Mononuclear cell (primary cell): ENCODE data around the gene ZNG1B. TPM values are rescaled to one million over a fixed set of nuclear protein-coding genes. Genes with fewer than 3 reads are reported as not detected.
A peak's percentile ranks its signal among the peaks of the same experiment; 100 is the strongest.
"Not testable (repeated sequence)": the region's sequence is repeated elsewhere in the genome, so short reads cannot be mapped to it uniquely, and the experiment has no call there.

Experiments used
- H3K27me3 ChIP-seq: 2 replicates; pipeline ENCODE4 v1.6.0; 2011; ENCODE audit warnings: low read length, control low read depth; ENCODE audit not compliant: insufficient read depth
- H3K4me1 ChIP-seq: 2 replicates; pipeline ENCODE4 v1.5.1; 2011; ENCODE audit warnings: mild to moderate bottlenecking, low read length, control low read depth; ENCODE audit not compliant: insufficient read depth
- H3K4me3 ChIP-seq: 2 replicates; pipeline ENCODE4 v1.5.1; 2011; ENCODE audit warnings: mild to moderate bottlenecking, low read length, moderate library complexity
- H3K9me3 ChIP-seq: 2 replicates; pipeline ENCODE4 v1.5.1; 2011; ENCODE audit warnings: low read depth, mild to moderate bottlenecking, control low read depth, low read length
- total RNA-seq: library from RNA; depleted of rRNA; stranded (reverse); fragments of >200 nt; gene quantifications from one replicate; pipeline ENCODE4 v1.2.3, GENCODE V29; 2012

Gene ZNG1B
- total RNA-seq, 1 donor = 26.0 TPM

GRCh38 chr2:113499019-113499885 is 61.8 kb downstream of the ZNG1B start:
- H3K4me3 ChIP-seq, H3K9me3 ChIP-seq: not testable (repeated sequence)
- H3K4me1 ChIP-seq = peaks cover 20% of the 10 kb centered on the region
- peaks cover 16% of the 10 kb centered on the region for H3K27me3 ChIP-seq

GRCh38 chr2:113499886-113500722 is 62.6 kb downstream of the ZNG1B start:
- not testable (repeated sequence) for H3K4me3 ChIP-seq, H3K9me3 ChIP-seq
- Histone ChIP-seq H3K27me3 (peaks cover 19% of the 10 kb centered on the region), H3K4me1 (peaks cover 20% of the 10 kb centered on the region)

DNA sequence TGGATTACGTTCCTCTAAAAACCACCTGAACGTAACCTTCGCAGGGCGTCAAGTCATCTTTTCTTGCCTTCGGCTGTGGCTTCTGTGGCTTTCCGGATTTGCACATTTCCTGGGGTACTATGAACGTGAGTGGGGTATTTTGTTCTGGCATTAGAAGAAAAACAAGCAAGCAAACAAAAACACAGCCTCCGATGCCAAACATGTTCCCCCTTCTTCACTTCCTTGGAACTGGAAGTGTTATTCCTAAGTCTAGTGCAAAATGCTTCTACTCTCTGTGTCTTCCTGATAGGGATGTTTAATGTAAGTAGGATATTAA is 63.2 kb downstream of the ZNG1B start:
- Histone ChIP-seq H3K27me3 (peaks cover 21% of the 10 kb centered on the region), H3K4me1 (peaks cover 20% of the 10 kb centered on the region)
- not testable (repeated sequence) for H3K9me3 ChIP-seq, H3K4me3 ChIP-seq

DNA sequence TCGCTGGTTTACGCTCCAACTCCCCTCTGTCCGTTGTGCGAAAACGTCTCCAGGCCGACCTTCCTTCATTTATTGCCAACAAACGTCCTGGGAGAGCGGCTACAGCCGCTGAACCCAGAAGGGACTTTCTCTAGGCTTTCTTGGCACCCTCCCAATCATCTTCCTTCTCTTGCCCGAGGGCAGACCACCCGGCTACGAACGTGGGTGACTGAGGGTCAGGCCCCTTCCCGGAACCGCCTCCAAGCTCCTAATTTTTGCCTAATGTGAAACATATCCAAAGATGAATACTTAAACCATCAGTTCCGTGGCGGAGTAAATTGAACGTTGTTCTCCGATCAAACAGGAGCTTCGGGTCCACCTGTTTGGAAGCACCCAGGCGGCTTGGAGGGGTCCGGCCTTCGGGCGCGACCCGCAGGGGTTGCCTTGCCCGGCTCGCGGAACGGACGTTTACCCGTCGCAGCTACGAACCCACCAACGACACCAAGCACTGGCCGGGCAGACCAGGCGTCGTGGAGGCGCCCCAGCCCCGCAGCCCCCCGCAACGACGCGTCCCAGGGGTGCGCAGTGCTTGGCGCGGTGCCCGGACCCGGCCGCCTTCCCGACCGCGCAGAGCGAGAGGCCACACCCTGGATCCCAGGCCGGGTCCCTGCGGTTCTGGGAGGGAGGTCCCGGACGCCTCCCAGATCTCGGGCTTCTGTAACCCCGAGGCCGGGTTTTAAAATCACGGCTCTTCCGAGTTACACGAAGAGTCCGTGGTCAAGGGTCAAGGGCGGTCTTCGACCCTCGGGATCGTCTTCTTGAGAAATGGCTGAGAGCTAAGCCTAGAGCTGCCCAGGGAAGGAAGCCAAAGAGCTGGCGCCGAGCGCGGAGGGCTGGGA is 65.0 kb downstream of the ZNG1B start:
- not testable (repeated sequence) for H3K9me3 ChIP-seq
- Histone ChIP-seq H3K27me3 (peaks cover 24% of the 10 kb centered on the region), H3K4me3 (peak overlapping the region; percentile 18)

DNA sequence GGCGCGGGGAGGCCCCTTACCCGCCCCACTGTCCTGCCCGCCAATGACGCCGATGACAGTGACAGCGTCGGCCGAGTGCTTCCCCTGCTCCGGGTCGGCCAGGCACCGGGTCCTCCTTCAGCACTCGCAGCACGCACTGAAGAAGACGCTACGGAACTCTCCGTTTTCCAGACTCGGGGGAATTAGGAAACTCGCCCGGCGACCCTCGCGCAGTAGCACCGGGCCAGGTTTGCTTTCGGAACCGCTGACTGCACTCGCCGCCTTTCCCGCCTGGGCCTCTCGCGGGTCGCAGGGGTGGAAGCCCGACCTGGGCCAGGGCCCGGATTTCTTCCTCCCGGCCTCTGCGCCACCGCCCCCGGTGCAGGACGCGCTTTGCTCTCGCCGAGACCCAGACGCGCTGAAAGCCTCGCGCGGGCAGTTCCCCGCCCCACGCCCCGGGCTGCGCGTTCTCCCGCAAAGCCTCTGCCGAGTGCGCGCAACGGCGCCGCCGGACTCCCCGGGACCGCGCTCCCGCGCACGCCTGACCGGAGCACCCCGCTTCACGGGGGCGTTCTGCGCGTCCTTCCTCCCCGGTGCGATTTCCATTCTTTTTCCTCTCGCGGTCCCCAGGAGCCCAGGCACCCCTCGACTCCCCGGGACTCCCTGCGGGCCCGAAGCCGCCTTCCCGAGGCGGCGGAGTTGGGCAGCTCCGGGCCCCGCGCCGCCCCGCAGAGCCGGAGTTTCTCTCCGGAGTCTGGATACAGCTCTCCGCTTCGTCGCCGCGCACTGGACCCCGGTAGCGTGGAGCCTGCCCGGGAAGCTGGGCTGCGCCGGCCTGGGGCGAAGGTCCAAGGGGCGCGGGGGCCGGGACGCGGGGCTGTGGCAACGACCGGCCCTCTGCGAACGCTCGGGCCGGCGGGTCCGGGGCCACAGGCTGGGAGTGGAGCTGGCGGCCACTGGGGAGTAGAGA is 65.9 kb downstream of the ZNG1B start:
- H3K9me3 ChIP-seq = not testable (repeated sequence)
- Histone ChIP-seq H3K4me3 (peak overlapping the region; percentile 18), H3K4me1 (peaks cover 20% of the 10 kb centered on the region), H3K27me3 (peaks cover 28% of the 10 kb centered on the region)

More for the DNA sequence above, 65.0 kb downstream of the ZNG1B start:
- peaks cover 20% of the 10 kb centered on the region for H3K4me1 ChIP-seq

DNA sequence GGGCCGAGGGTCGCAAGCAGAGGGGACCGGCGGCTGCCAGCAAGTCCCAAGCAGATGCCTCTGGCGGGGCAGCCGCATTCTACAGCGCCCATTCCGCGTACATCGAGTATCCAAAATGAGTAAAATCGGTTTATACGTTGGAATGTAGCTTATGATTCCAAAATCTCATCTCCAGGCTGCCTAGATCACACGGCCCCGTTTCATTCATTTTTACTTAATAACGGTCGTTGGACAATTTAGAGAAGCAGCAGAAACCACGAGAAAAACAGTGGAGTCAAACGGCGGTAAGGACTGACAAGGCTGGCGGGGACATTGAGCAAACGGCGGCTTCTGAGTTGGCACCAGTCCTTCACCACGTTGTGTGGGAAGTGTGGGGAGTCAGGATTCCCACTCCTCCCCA is 66.6 kb downstream of the ZNG1B start:
- not testable (repeated sequence) for H3K4me3 ChIP-seq, H3K9me3 ChIP-seq
- H3K27me3 ChIP-seq = peaks cover 33% of the 10 kb centered on the region
- H3K4me1 ChIP-seq = peaks cover 20% of the 10 kb centered on the region

- not testable (repeated sequence) for H3K4me3 ChIP-seq, H3K9me3 ChIP-seq
- H3K4me1 ChIP-seq = peaks cover 12% of the 10 kb centered on the region
- H3K27me3 ChIP-seq = peaks cover 22% of the 10 kb centered on the region
Measured at GRCh38 chr2:113507394-113508140, 70.1 kb downstream of the ZNG1B start.

- H3K4me1 ChIP-seq, H3K9me3 ChIP-seq, H3K4me3 ChIP-seq: not testable (repeated sequence)
- peaks cover 22% of the 10 kb centered on the region for H3K27me3 ChIP-seq
Measured at GRCh38 chr2:113508187-113508586, 70.7 kb downstream of the ZNG1B start.

GRCh38 chr2:113510913-113511312 is 73.4 kb downstream of the ZNG1B start:
- not testable (repeated sequence) for H3K4me3 ChIP-seq, H3K9me3 ChIP-seq, H3K4me1 ChIP-seq
- H3K27me3 ChIP-seq = peaks cover 12% of the 10 kb centered on the region

DNA sequence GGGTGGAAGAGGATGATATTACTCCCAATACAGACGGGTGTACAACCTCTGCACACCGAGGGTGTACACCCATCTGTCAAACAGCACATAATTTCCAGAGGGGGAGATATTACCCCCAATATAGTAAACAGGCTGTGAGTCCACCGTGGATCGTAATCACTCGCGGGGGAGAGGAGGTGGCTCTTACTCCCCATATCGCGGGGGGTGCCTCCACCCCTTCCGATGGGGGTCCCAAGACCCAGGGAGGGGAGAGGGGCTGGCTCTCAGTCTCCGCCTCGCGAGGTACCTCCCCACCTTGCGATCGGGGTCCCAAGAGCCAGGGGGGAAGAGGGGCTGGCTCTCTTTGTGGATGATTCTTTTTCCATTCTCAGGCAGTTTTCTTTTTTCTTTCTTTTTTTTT is 74.4 kb downstream of the ZNG1B start:
- H3K27me3 ChIP-seq, H3K4me1 ChIP-seq, H3K9me3 ChIP-seq, H3K4me3 ChIP-seq: not testable (repeated sequence)

- not testable (repeated sequence) for H3K9me3 ChIP-seq, H3K4me1 ChIP-seq, H3K27me3 ChIP-seq, H3K4me3 ChIP-seq
Measured at GRCh38 chr2:113515457-113515856, 78.0 kb downstream of the ZNG1B start.

- not testable (repeated sequence) for H3K9me3 ChIP-seq, H3K4me1 ChIP-seq, H3K4me3 ChIP-seq, H3K27me3 ChIP-seq
Measured at GRCh38 chr2:113515995-113516394, 78.5 kb downstream of the ZNG1B start.

DNA sequence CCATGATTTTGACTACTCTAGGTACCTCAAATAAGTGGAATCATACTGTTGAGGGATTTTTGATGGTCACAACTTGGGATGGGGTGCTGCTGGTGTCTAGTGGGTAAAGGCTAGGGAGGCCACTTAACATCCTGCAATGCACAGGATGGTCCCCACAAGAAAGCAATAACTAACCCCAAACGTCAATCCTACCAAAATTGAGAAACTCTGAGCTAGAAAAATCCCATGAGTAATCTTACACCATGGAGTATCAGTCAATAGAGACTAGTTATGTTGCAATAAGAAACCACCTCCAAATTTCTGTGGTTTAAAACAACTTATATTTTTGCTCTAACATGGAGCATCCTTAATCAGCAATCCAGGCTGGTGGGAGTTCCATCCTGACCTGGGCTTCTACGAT is 79.5 kb downstream of the ZNG1B start:
- H3K27me3 ChIP-seq, H3K4me3 ChIP-seq, H3K4me1 ChIP-seq, H3K9me3 ChIP-seq: not testable (repeated sequence)

- H3K9me3 ChIP-seq, H3K4me1 ChIP-seq, H3K4me3 ChIP-seq, H3K27me3 ChIP-seq: not testable (repeated sequence)
Measured at GRCh38 chr2:113520837-113521236, 83.3 kb downstream of the ZNG1B start.
